ENCODE measurements around the gene MOB3C. TPM values are rescaled to one million over a fixed set of nuclear protein-coding genes. Genes with fewer than 3 reads are reported as not detected.

Gene MOB3C
- polyA plus RNA-seq, 1 of the 3 experiments (the other 2 are of a cell fraction): 8.6 TPM

DNA sequence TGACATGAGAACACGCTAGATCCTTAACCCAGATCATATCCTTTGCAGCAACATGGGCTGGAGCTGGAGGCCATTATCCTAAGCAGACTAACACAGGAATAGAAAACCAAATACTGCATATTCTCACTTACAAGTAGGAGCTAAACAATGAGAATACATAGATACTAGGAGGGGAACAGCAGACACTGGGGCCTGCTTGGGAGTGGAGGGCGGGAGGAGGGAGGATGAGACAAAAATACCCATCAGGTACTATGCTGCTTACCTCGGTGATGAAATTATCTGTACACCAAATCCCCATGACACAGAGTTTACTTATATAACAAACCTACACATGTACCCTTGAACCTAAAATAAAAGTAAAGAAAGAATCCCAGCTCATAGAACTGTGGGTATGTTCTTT, 1.2 kb upstream of the MOB3C start:
- no peaks in the 10 kb centered on the region for H3K36me3 ChIP-seq (replicated peaks in 1 of 2; ENCODE audit: control insufficient read depth in 1 of 2, insufficient read depth in 2 of 2, low read length in 1 of 2)
- H3K4me2 ChIP-seq: peak overlapping the region; percentile 99; the same call in 1 of the 2 replicates
- ChIA-PET CTCF (interaction anchor here (1.0 to 4.9 kb wide), 4 partner anchors 14 to 57 kb away, joined by 4 to 36 read pairs (median 4); partner anchors contain the start of gene MKNK1), POLR2A (interaction anchor here (2.2 kb wide), 1 partner anchor 14 kb away, joined by 9 read pairs; the partner anchor contains the start of gene MKNK1)
- H3K27me3 ChIP-seq (ENCODE audit: insufficient read depth): no peaks in the 10 kb centered on the region
- H3K9me2 ChIP-seq: no peaks in the 10 kb centered on the region
- no peaks in the 10 kb centered on the region; the same call in 1 of the 2 replicates for H3K79me2 ChIP-seq (ENCODE audit: insufficient read depth)
- H3F3A ChIP-seq (replicated peaks; ENCODE audit: insufficient read depth): peaks cover 3% of the 10 kb centered on the region
- no peak for TF ChIP-seq RCOR1 (IDR thresholded peaks at IDR 0.05; ENCODE audit: low read length)
- TF ChIP-seq RFX5 (IDR thresholded peaks at IDR 0.05; ENCODE audit: low read length): no peak
- no peaks in the 10 kb centered on the region for H4K20me1 ChIP-seq (ENCODE audit: insufficient read depth)
- no peak overlapping the region for H2AFZ ChIP-seq (ENCODE audit: low read depth)
- no peak overlapping the region for H3K27ac ChIP-seq (ENCODE audit: low read depth in 2 of 2, low read length in 1 of 2)
- DNase-seq: no peak
- 100% methylated on average over 3 of the region's 3 CpGs for WGBS (ENCODE audit: low lambda C conversion rate)
- H3K9me3 ChIP-seq: no peaks in the 10 kb centered on the region
- no peak overlapping the region for H3K4me3 ChIP-seq (ENCODE audit: low read depth in 2 of 2, low read length in 1 of 2)
- H3K4me1 ChIP-seq (ENCODE audit: control insufficient read depth in 1 of 2, insufficient read depth in 2 of 2, low read depth in 1 of 2, low read length in 1 of 2): peaks cover 0 to 19% of the 10 kb centered on the region in 2 experiments; a peak in 1 of 4 replicates
- no peak overlapping the region for H3K9ac ChIP-seq

DNA sequence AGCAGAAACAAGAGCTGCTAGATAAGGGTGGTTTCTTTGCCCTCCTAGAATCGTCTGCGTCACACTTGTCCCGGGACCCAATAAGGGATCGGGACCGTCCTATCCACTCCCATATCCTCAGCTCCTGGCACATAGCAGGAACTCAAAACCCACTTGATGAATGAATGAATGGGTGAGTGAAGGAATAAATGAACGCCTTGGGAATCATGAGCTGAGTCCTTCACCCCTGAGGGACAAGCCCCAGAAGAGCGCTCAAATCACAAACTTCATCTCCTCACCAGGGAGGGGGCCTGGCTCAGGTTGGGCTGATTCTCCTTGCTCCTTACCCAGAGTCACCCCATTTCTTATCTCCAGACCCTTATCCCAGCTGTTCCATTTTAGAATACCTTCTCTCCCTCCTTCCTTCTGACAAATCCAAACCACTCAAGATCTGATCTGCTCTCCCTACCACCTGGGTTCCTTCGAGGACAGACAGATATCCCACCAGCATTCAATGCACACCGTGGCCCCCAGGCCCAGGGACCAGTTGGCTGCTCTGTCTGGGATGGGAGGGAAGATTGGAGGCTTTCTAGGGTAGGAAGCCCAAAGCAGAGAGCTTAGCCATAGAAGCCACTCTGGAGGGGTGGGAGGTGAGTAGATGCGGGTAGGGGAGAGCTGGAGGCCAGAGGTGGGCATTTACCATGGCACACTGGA, 643 bp upstream of the MOB3C start:
- peaks cover 1 to 19% of the 10 kb centered on the region in 2 experiments; a peak in 2 of 4 replicates for H3K4me1 ChIP-seq (ENCODE audit: control insufficient read depth in 1 of 2, insufficient read depth in 2 of 2, low read depth in 1 of 2, low read length in 1 of 2)
- peak overlapping the region; percentile 69 to 78 for H3K4me3 ChIP-seq (ENCODE audit: low read depth in 2 of 2, low read length in 1 of 2)
- no peaks in the 10 kb centered on the region for H3K9me3 ChIP-seq
- H3K27ac ChIP-seq (ENCODE audit: low read depth in 2 of 2, low read length in 1 of 2): peak overlapping the region; percentile 77 to 78; a peak in 2 of 4 replicates
- WGBS (ENCODE audit: low lambda C conversion rate): 51% methylated on average over 10 of the region's 10 CpGs
- H3K27me3 ChIP-seq (ENCODE audit: insufficient read depth): no peaks in the 10 kb centered on the region
- peak overlapping the region; percentile 79 for H2AFZ ChIP-seq (ENCODE audit: low read depth)
- CTCF ChIA-PET: interaction anchor here (1.0 to 4.9 kb wide), 4 partner anchors 14 to 58 kb away, joined by 4 to 36 read pairs (median 4); partner anchors contain the start of gene MKNK1
- H3K36me3 ChIP-seq (replicated peaks in 1 of 2; ENCODE audit: control insufficient read depth in 1 of 2, insufficient read depth in 2 of 2, low read length in 1 of 2): no peaks in the 10 kb centered on the region
- H3K9ac ChIP-seq: peak overlapping the region; percentile 71
- peak overlapping the region; percentile 99 for H3K4me2 ChIP-seq
- DNase-seq: no peak
- POLR2A ChIA-PET: interaction anchor here (1.8 to 2.2 kb wide), 2 partner anchors 13 to 50 kb away, joined by 8 to 9 read pairs; partner anchors contain the start of genes ATPAF1 and MKNK1
- H3K79me2 ChIP-seq (ENCODE audit: insufficient read depth): no peaks in the 10 kb centered on the region; the same call in 1 of the 2 replicates
- H3K9me2 ChIP-seq: no peaks in the 10 kb centered on the region
- no peaks in the 10 kb centered on the region for H4K20me1 ChIP-seq (ENCODE audit: insufficient read depth)
- H3F3A ChIP-seq (replicated peaks; ENCODE audit: insufficient read depth): peaks cover 3% of the 10 kb centered on the region
- TF ChIP-seq, protein P1, sequence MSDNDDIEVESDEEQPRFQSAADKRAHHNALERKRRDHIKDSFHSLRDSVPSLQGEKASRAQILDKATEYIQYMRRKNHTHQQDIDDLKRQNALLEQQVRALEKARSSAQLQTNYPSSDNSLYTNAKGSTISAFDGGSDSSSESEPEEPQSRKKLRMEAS (IDR thresholded peaks at IDR 0.05; ENCODE audit: low read depth): peak; percentile 3; the same call in 1 of the 2 replicates
- 0 out of 2 replicates have a peak, but pooled peaks have one; percentile 6 for TF ChIP-seq SIN3A (IDR thresholded peaks at IDR 0.05; ENCODE audit: borderline replicate concordance, low read depth, low read length)
- no peak for TF ChIP-seq CHD2 (IDR thresholded peaks at IDR 0.05; ENCODE audit: low read length, partially characterized antibody)

DNA sequence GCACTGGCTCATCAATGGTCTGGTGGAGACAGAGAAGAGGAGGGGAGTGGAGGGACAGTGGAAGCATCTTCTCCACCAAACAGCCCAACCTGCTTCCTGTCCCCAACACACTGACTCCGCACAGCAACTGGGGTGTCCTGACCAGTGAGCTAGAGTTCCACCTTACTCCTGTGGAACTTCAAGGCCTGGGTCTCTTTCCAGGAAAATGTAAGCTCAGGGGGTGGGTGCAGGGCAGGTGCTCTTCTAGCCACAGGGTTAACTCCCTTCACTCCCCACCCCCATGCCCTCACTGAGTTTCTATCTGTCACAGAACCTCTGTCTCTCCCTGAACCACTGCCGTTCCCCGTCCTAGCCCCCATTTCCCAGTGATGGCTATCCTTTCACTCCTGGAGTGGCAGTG, 876 bp downstream of the MOB3C start:
- Histone ChIP-seq H3K36me3 (replicated peaks in 1 of 2; ENCODE audit: control insufficient read depth in 1 of 2, insufficient read depth in 2 of 2, low read length in 1 of 2) (no peaks in the 10 kb centered on the region), H2AFZ (ENCODE audit: low read depth) (no peak overlapping the region), H3K4me2 (peak overlapping the region; percentile 99), H3K4me1 (ENCODE audit: control insufficient read depth in 1 of 2, insufficient read depth in 2 of 2, low read depth in 1 of 2, low read length in 1 of 2) (peaks cover 8 to 29% of the 10 kb centered on the region in 2 experiments; a peak in 2 of 4 replicates), H3K4me3 (ENCODE audit: low read depth in 2 of 2, low read length in 1 of 2) (peak overlapping the region; percentile 69 to 78), H3K27ac (ENCODE audit: low read depth in 2 of 2, low read length in 1 of 2) (peak overlapping the region; percentile 71 to 77; a peak in 2 of 4 replicates), H3K27me3 (ENCODE audit: insufficient read depth) (no peaks in the 10 kb centered on the region), H3K9me3 (no peaks in the 10 kb centered on the region), H3F3A (replicated peaks; ENCODE audit: insufficient read depth) (peaks cover 3% of the 10 kb centered on the region), H3K79me2 (ENCODE audit: insufficient read depth) (no peaks in the 10 kb centered on the region; the same call in 1 of the 2 replicates), H3K9me2 (no peaks in the 10 kb centered on the region), H3K9ac (peak overlapping the region; percentile 71), H4K20me1 (ENCODE audit: insufficient read depth) (no peaks in the 10 kb centered on the region)
- WGBS (ENCODE audit: low lambda C conversion rate): 92% methylated on average over 3 of the region's 3 CpGs
- ChIA-PET POLR2A (interaction anchor here (1.8 to 2.2 kb wide), 2 partner anchors 12 to 52 kb away, joined by 8 to 9 read pairs; partner anchors contain the start of genes ATPAF1 and MKNK1), CTCF (interaction anchor here (1.0 to 4.9 kb wide), 2 partner anchors 12 to 60 kb away, joined by 3 to 36 read pairs; partner anchors contain the start of gene MKNK1)
- DNase-seq: peak; percentile 32
- TF ChIP-seq YY1 (IDR thresholded peaks at IDR 0.05; ENCODE audit: low read depth) (no peak), ELF1 (IDR thresholded peaks at IDR 0.05) (no peak), RAD21 (IDR thresholded peaks at IDR 0.05; ENCODE audit: low read length) (no peak), RCOR1 (IDR thresholded peaks at IDR 0.05; ENCODE audit: low read length) (no peak), TAF1 (IDR thresholded peaks at IDR 0.05; ENCODE audit: borderline replicate concordance, low read depth, low read length) (no peak), RFX5 (IDR thresholded peaks at IDR 0.05; ENCODE audit: low read length) (no peak), SMC3 (IDR thresholded peaks at IDR 0.05; ENCODE audit: low read depth, low read length) (no peak), EP300 (IDR thresholded peaks at IDR 0.05; ENCODE audit: borderline replicate concordance in 1 of 2, low read depth in 1 of 2, low read length in 1 of 2) (no peak), CHD2 (IDR thresholded peaks at IDR 0.05; ENCODE audit: low read length, partially characterized antibody) (no peak)
- TF ChIP-seq, protein P2, sequence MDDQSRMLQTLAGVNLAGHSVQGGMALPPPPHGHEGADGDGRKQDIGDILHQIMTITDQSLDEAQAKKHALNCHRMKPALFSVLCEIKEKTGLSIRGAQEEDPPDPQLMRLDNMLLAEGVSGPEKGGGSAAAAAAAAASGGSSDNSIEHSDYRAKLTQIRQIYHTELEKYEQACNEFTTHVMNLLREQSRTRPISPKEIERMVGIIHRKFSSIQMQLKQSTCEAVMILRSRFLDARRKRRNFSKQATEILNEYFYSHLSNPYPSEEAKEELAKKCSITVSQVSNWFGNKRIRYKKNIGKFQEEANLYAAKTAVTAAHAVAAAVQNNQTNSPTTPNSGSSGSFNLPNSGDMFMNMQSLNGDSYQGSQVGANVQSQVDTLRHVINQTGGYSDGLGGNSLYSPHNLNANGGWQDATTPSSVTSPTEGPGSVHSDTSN (IDR thresholded peaks at IDR 0.05): no peak
- TF ChIP-seq, protein P3, sequence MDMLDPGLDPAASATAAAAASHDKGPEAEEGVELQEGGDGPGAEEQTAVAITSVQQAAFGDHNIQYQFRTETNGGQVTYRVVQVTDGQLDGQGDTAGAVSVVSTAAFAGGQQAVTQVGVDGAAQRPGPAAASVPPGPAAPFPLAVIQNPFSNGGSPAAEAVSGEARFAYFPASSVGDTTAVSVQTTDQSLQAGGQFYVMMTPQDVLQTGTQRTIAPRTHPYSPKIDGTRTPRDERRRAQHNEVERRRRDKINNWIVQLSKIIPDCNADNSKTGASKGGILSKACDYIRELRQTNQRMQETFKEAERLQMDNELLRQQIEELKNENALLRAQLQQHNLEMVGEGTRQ (IDR thresholded peaks at IDR 0.05; ENCODE audit: borderline replicate concordance, low read depth, low read length): no peak
- TF ChIP-seq, protein P4, sequence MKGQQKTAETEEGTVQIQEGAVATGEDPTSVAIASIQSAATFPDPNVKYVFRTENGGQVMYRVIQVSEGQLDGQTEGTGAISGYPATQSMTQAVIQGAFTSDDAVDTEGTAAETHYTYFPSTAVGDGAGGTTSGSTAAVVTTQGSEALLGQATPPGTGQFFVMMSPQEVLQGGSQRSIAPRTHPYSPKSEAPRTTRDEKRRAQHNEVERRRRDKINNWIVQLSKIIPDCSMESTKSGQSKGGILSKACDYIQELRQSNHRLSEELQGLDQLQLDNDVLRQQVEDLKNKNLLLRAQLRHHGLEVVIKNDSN (IDR thresholded peaks at IDR 0.05; ENCODE audit: borderline replicate concordance, low read depth): no peak
